ENCODE results near the gene TTC1. TPM values are rescaled to one million over a fixed set of nuclear protein-coding genes. Genes with fewer than 3 reads are reported as not detected.
A peak's percentile ranks its signal among the peaks of the same experiment; 100 is the strongest.
"Not testable (repeated sequence)": the region's sequence is repeated elsewhere in the genome, so short reads cannot be mapped to it uniquely, and the experiment has no call there.

Gene TTC1
- total RNA-seq, 4 donors from 2014 or later: 18.3 to 38.3 (median 33.5) TPM

- Histone ChIP-seq H3K4me3 (no peak overlapping the region), H3K27ac (no peak overlapping the region), H3K36me3 (no peaks in the 10 kb centered on the region), H3K9me3 (no peaks in the 10 kb centered on the region), H3K4me1 (no peaks in the 10 kb centered on the region), H3K27me3 (peaks cover 0 to 53% (median 0%) of the 10 kb centered on the region in 4 donors)
- intact Hi-C loops (cut with DNase I): no loop called here
- TF ChIP-seq POLR2A (IDR thresholded peaks at IDR 0.05): no peak
- TF ChIP-seq CTCF (IDR thresholded peaks at IDR 0.05): peak in 5 of 6 experiments; percentile 35 to 56 (median 52)
- DNase-seq: no peak
- 25 to 33% methylated on average over 6 to 11 of the region's 12 CpGs for WGBS, 2 donors
Measured at GRCh38 chr5:159965031-159965837, 43.7 kb upstream of the TTC1 start.

- H3K27me3 ChIP-seq: peaks cover 0 to 59% (median 0%) of the 10 kb centered on the region in 4 donors
- intact Hi-C loops (cut with DNase I); H3K9me3 ChIP-seq; H3K4me1 ChIP-seq; H3K36me3 ChIP-seq; H3K27ac ChIP-seq; H3K4me3 ChIP-seq; DNase-seq: not testable (repeated sequence)
- 60 to 87% methylated on average over 3 of the region's 4 CpGs for WGBS, 2 donors
Measured at GRCh38 chr5:159965838-159966128, 43.2 kb upstream of the TTC1 start.

- H3K9me3 ChIP-seq: no peaks in the 10 kb centered on the region
- no peaks in the 10 kb centered on the region for H3K36me3 ChIP-seq
- intact Hi-C loops (cut with DNase I): no loop called here
- peaks cover 0 to 98% (median 6%) of the 10 kb centered on the region in 4 donors for H3K27me3 ChIP-seq
- no peak overlapping the region for H3K4me3 ChIP-seq
- peaks cover 0 to 16% (median 0%) of the 10 kb centered on the region in 3 donors for H3K4me1 ChIP-seq
- DNase-seq: no peak
- H3K27ac ChIP-seq: no peak overlapping the region
- TF ChIP-seq POLR2A (IDR thresholded peaks at IDR 0.05) (no peak), CTCF (IDR thresholded peaks at IDR 0.05) (no peak)
Measured at GRCh38 chr5:159969966-159970365, 39.0 kb upstream of the TTC1 start.

GRCh38 chr5:159971038-159971437, 37.9 kb upstream of the TTC1 start:
- WGBS, 2 donors: 75 to 83% methylated on average over 4 of the region's 4 CpGs
- no peak overlapping the region for H3K27ac ChIP-seq
- no peak for DNase-seq
- no peak overlapping the region for H3K4me3 ChIP-seq
- no peak for TF ChIP-seq POLR2A (IDR thresholded peaks at IDR 0.05)
- no peak for TF ChIP-seq CTCF (IDR thresholded peaks at IDR 0.05)
- H3K36me3 ChIP-seq: no peaks in the 10 kb centered on the region
- peaks cover 0 to 93% (median 6%) of the 10 kb centered on the region in 4 donors for H3K27me3 ChIP-seq
- no peaks in the 10 kb centered on the region for H3K9me3 ChIP-seq
- H3K4me1 ChIP-seq: peaks cover 0 to 16% (median 0%) of the 10 kb centered on the region in 3 donors
- intact Hi-C loops (cut with DNase I): no loop called here

GRCh38 chr5:159971514-159971913, 37.4 kb upstream of the TTC1 start:
- peak overlapping the region in 1 of 4 donors; percentile 56 for H3K4me3 ChIP-seq

More at GRCh38 chr5:159971514-159971913, 37.4 kb upstream of the TTC1 start:
- peaks cover 0 to 16% (median 0%) of the 10 kb centered on the region in 3 donors for H3K4me1 ChIP-seq
- DNase-seq: no peak
- intact Hi-C loops (cut with DNase I): no loop called here
- H3K27ac ChIP-seq: no peak overlapping the region
- TF ChIP-seq CTCF (IDR thresholded peaks at IDR 0.05): no peak
- TF ChIP-seq POLR2A (IDR thresholded peaks at IDR 0.05): no peak
- 35 to 48% methylated on average over 9 to 11 of the region's 11 CpGs for WGBS, 2 donors
- H3K36me3 ChIP-seq: no peaks in the 10 kb centered on the region
- H3K9me3 ChIP-seq: no peaks in the 10 kb centered on the region
- H3K27me3 ChIP-seq: peaks cover 0 to 88% (median 6%) of the 10 kb centered on the region in 4 donors

Measured in esophagus squamous epithelium (tissue), 5 donors.